ES-I3 (cell line): ENCODE results near the gene TTC24.

Experiments used
- H3K36me3 ChIP-seq: 2 replicates; pipeline ENCODE4 v1.6.1; 2013; ENCODE audit warnings: mild to moderate bottlenecking, low read length, control low read depth, moderate library complexity; ENCODE audit not compliant: insufficient read depth
- H3K4me1 ChIP-seq: 2 replicates; pipeline ENCODE4 v1.6.1; 2013; ENCODE audit warnings: mild to moderate bottlenecking, control low read depth, low read length; ENCODE audit not compliant: insufficient read depth
- H3K9ac ChIP-seq: 2 replicates; pipeline ENCODE4 v1.6.1; 2013; ENCODE audit warnings: low read depth, mild to moderate bottlenecking, low read length, moderate library complexity
- H3K9me3 ChIP-seq: 2 replicates; pipeline ENCODE4 v1.6.1; 2013; ENCODE audit warnings: mild to moderate bottlenecking, low read length, moderate library complexity; ENCODE audit not compliant: control insufficient read depth, insufficient read depth

Gene TTC24

DNA sequence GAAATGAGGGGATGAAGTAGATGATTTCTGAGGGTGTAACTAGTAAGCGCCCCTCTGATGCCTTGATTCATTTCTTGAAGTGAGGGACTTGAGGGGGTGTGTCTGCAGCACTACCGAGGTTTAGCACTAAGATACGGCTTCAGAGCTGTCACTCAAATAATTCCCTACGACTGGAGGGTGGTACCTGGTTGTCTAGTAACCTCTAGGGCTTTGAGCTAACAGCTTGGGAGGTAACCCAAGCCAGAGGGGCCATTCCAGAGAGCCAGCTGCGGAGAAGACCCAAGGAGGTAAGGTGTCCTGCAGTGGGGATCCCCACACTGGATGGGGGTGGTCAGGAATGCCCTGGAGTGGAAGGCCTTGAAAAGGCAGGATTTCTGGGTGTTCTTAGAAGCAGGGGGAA is at the start of gene TTC24:
Gene TTC24, plus strand, starts transcription at position 252 of the 400 bp plus-strand sequence. CDS start 1,642 bp downstream, outside the sequence.
- Histone ChIP-seq H3K36me3 (no peaks in the 10 kb centered on the region), H3K9me3 (no peaks in the 10 kb centered on the region), H3K9ac (no peak within 1 kb of the TSS), H3K4me1 (peaks cover 4% of the 10 kb centered on the region)

GRCh38 chr1:156530006-156530405 is 49.5 kb upstream of the TTC24 start:
- peaks cover 10% of the 10 kb centered on the region for H3K4me1 ChIP-seq
- peaks cover 4% of the 10 kb centered on the region; the same call in 1 of the 2 replicates for H3K36me3 ChIP-seq
- H3K9ac ChIP-seq, result no peak overlapping the region
- H3K9me3 ChIP-seq, result no peaks in the 10 kb centered on the region

- no peaks in the 10 kb centered on the region for H3K4me1 ChIP-seq
- no peak overlapping the region for H3K9ac ChIP-seq
- H3K9me3 ChIP-seq, result no peaks in the 10 kb centered on the region
- H3K36me3 ChIP-seq, result no peaks in the 10 kb centered on the region; the same call in 1 of the 2 replicates
These were observed 47.1 kb upstream of the TTC24 start for GRCh38 chr1:156532374-156532773.

DNA sequence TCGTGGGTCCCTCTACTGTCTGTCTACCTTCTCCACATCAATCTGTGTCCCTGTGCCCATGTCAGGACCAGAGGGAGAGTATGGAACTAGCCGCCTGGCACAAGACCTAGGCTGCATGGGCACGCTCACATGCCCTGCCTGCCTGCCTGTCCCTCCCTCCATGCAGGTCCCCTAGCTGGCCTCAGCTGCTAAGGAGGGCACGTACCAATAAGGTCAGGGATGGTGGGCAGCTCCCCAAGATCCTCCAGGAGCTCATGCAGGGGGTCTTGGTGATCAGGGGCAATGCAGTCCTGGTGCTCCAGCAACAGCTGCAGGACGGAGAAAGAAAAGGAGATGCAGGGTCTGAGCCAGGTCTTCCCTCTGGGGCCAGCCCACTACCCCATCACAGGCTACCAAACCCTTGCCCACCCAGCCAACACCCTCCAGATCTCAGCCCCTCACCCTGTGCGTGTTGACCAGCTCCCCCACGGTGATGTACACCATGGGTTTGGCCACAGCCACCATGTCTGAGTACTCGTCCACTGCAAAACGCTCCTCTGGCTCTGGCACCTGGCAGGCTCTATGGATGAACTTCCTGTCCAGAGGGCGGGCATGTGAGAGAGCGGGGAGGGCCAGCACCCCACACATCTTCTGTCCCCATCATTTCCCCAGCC is 45.8 kb upstream of the TTC24 start:
- Histone ChIP-seq H3K9ac (no peak overlapping the region), H3K4me1 (no peaks in the 10 kb centered on the region), H3K36me3 (no peaks in the 10 kb centered on the region; the same call in 1 of the 2 replicates), H3K9me3 (no peaks in the 10 kb centered on the region)

DNA sequence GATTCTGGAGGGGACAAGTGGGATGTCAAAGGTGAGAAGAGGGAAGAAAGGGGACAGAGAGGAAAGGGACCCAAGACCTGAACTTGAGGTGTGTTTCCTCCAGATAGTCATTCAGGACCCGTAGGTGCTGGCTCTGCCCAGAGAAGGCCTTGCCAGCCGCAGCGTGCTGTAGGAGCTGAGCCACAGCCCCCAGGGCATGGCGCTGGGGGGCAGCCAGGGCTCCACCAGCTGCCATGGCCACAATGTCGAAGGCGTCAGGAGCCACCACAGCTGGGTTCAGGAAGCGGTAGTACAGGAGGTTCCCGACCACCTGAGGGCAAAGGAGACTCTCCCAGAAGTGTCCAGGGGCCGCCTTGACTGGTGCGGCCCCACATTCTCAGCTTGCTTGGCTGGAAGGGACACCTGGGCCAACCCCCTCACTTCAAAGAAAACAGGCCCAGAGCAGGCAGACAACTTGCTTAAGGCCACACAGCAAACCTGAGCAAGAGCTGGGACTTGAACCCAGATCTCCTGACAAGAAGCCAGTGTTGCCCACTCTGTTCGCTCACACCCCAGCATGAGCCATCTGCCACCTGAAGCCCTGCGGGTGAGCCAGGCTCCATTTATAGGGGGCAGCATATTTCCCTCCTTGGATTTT is 45.0 kb upstream of the TTC24 start:
- Histone ChIP-seq H3K4me1 (no peaks in the 10 kb centered on the region), H3K36me3 (peaks cover 3% of the 10 kb centered on the region), H3K9me3 (no peaks in the 10 kb centered on the region), H3K9ac (no peak overlapping the region)

GRCh38 chr1:156537027-156537426 is 42.5 kb upstream of the TTC24 start:
- Histone ChIP-seq H3K9me3 (no peaks in the 10 kb centered on the region), H3K9ac (no peak overlapping the region), H3K4me1 (no peaks in the 10 kb centered on the region), H3K36me3 (peaks cover 11% of the 10 kb centered on the region)

DNA sequence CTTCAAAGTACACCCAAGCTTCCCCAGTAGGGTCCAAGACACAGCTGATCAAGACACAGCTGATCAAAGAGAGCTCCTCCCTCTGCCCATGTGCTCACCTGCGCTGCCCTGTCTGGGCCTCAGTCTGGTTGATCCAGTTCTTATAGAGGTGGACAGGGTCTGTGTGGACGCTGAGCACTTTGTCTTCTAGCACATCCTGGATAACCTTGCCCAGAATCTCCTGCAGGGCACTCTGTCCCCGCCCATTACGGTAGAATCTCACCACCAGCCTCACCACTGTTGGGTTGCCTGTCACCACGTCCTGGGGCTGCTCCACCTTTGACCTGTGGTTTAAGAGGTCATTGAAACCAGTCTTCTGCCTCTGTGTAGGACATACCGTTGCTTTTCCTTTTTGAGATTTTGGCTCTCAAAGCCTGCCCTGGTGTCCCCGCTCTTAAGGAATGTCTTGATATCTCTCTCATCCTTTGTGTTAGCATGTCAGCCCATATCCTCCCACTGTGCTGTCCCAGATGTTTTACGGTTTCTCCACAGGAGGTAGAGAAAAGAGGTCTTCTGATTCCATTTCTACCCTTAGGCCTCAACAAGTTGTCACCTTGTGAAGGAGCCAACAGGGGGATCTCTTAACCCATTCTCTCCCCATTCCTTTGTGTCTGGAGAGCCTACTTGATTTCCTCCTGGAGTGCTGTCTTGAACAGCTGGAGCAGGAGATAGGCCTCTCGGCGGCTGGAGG is 40.6 kb upstream of the TTC24 start:
- Histone ChIP-seq H3K4me1 (no peaks in the 10 kb centered on the region), H3K9ac (no peak overlapping the region), H3K9me3 (no peaks in the 10 kb centered on the region), H3K36me3 (peaks cover 11% of the 10 kb centered on the region)

DNA sequence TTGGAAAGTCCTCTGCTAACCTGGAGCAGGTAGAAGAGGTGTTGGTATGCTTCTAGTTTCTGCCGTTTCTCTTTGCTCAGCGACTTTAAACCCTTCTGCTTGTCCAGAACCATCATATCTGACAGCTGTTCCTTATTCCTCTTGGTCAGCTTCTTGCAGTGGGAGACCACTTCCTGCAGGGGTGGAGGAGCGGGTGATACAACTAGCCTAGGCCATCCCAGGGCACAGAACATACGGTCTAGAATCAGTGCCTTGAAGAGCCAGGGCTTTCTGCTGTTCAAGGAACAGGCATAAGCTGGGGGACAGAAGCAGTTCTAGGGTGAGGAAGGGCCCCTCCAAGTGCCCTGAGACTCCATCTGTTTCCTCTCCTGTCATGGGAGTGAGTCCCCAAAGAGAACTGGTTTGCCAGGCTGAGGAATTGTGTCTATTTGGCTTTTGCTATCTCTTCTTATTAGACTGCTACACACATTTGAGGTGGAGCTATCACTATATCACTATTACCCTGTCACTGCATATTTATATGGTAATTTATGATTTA is 39.6 kb upstream of the TTC24 start:
- no peak overlapping the region for H3K9ac ChIP-seq
- peaks cover 11% of the 10 kb centered on the region for H3K36me3 ChIP-seq
- H3K9me3 ChIP-seq, result no peaks in the 10 kb centered on the region
- H3K4me1 ChIP-seq, result no peaks in the 10 kb centered on the region

DNA sequence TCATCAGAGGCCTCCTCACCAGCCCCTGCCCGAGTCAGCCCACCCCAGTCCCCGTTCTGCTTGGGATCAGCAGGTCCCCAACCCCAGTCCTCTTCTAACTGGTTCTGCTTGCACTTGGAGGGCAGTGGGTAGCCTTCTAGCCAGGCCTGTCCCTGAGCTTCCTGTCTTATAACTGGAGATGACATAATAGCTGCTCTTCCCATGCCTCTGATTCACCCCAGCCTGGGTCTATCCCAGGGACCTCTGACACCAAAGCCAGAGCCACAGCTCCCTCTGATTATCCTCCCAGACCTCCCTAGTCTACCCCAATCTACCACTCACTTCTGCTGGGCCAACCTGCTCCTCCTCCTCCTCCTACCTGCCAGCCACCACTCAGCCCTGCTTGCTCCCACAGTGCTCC is 38.6 kb upstream of the TTC24 start:
- no peak overlapping the region for H3K9ac ChIP-seq
- no peaks in the 10 kb centered on the region for H3K9me3 ChIP-seq
- no peaks in the 10 kb centered on the region for H3K4me1 ChIP-seq
- peaks cover 15% of the 10 kb centered on the region for H3K36me3 ChIP-seq

DNA sequence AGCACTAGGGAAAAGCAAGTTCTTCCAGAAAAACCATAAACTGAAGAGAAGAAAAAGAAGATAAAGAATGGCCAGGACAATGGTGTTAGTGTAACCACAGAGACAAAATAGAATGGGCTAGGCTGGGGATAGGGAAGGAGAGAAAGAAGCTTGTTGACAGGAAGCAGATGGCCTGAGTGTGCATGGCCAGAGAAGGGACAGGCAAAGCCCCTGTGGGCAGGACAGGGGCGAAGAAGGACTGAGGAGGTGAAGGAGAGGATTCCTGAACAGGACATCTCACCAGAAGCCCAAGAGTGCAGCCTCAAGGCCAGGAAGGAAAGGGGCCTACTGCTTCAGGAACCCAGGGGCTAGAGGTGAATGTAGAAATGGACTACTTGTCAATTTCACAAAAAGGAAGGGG is 36.5 kb upstream of the TTC24 start:
- Histone ChIP-seq H3K9me3 (no peaks in the 10 kb centered on the region), H3K36me3 (peaks cover 15% of the 10 kb centered on the region), H3K9ac (no peak overlapping the region), H3K4me1 (no peaks in the 10 kb centered on the region)

DNA sequence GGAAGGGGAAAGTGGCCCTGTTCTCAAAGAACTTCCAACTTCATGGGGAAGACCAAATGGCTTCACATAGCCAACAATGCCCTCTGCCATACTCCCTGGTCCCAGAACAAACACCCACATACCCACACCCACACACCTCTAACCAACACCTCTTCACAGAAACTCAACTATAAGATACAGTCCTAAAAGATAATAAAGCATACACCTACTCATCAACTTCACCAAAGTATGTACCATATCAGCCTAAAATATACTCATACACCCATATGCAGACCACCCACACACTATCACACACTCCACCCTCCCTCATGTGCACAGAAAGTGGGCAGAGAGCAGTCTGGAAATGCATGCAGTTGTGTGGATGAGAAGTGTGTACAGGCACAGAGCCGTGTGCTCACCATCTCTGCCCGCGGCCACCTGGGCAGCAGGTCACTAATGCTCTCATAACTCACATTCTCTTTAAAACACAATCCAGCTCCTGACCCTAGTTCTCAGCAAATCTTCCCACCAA is 34.9 kb upstream of the TTC24 start:
- H3K9me3 ChIP-seq, result no peaks in the 10 kb centered on the region
- H3K4me1 ChIP-seq, result no peaks in the 10 kb centered on the region
- H3K36me3 ChIP-seq, result peaks cover 11% of the 10 kb centered on the region
- no peak overlapping the region for H3K9ac ChIP-seq

DNA sequence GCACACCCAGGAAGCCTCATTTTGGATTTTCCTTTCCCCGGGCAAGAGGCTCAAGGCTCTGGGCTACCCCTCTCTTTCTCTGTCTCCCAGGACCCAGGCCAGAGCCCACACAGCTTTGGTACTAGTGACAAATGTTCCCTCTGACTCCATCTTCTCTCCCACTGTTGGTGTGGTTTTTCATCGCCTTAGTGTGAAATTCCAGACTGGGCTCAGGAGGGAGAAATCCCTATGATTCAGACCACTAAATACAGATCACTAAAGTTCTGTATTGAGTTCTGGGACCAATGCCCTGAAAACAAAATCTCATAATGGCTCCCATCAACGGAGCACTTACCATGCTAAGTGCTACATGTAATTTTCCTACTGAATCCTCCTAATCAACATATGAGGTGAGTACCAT is 33.3 kb upstream of the TTC24 start:
- H3K36me3 ChIP-seq, result peaks cover 9% of the 10 kb centered on the region
- no peak overlapping the region for H3K9ac ChIP-seq
- H3K4me1 ChIP-seq, result no peaks in the 10 kb centered on the region
- H3K9me3 ChIP-seq, result no peaks in the 10 kb centered on the region

DNA sequence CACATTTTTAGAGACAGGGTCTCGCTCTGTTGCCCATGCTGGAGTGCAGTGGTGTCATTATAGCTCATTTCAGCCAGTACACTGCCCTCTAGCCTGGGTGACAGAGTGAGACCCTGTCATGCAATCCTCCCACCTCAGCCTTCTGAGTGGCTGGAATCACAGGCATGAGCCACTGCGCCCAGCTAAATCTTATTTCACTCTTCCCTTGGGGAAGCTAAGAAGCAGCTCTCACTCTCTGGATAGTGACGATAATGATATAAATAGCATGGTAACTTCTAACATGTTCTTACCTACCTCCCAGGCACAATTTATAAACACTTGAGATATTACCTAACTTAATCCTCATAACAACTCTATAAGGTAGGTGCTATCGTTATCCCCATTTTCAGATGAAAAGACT is 32.1 kb upstream of the TTC24 start:
- Histone ChIP-seq H3K4me1 (no peaks in the 10 kb centered on the region), H3K9me3 (no peaks in the 10 kb centered on the region), H3K36me3 (peaks cover 4% of the 10 kb centered on the region), H3K9ac (no peak overlapping the region)

DNA sequence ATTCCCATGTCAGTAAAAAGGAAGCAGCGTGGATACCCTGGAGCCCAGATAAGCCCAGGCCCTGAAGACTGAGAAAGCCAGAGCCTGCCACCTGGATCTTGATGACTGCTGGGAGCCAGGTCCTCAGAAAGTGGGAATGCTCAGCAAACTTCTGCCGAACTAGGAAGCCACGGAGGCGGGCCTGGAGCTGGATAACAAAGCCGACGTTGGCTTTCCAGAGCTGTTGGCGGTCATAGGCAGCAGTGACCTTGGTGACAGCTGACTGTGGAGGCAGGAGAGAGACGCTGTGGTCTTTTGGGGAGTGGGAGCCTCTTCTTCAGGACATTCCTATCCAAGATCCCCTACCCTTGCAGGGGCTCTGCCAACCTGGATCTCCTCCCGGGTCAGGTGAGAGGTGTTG is 31.5 kb upstream of the TTC24 start:
- Histone ChIP-seq H3K9me3 (no peaks in the 10 kb centered on the region), H3K4me1 (no peaks in the 10 kb centered on the region), H3K9ac (no peak overlapping the region), H3K36me3 (peaks cover 4% of the 10 kb centered on the region)
